ENCODE measurements around the gene FBRS. TPM values are rescaled to one million over a fixed set of nuclear protein-coding genes. Genes with fewer than 3 reads are reported as not detected.

FBRS gene
- total and polyA plus RNA-seq, 2 of the 13 experiments (the other 11 are each of a cell fraction or from before 2014, with no cell fraction given), result 13.7 to 16.2 TPM

DNA sequence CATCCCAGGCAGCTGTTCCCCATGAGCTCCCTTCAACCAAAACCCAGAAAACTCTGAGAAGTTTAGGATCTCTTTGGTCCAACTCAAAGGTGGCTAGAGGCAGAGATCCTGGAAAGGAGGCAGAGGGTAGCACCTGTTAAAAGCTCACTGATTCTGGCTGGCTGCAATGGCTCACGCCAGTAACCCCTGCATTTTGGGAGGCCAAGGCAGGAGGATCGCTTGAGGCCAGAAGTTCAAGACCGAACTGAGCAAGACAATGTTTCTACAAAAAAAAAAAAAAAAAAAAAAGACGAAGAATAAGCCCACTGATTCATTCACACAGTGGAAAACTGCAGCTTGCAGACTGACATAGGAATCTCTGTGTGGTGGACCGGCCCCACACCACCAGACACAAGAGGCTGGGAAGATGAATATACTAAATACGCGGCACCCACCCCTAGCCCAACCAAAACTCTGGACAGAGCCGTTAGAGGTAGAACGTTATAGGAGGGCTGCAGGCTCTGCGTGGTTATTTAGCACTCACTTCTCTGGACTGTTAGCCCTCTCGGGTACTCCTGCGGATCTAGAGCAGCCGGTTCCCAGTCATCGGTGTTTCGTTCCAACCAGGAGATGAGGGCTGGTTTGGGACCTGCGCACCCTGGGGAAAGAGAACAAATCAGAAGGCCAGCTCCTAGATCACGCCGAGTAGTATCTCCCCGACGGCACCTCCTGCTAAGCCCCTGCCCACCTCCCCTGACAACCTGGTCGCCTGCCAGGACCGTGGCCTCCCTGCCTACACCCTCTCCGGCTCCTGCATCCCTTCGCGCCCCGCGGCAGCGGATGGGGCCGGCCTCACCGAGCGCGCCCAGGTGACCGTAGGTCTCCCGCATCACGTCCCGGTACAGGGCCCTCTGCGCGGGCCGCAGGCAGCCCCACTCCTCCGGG lies 49.0 kb upstream of the FBRS start (continued):
- TF ChIP-seq, protein P1, sequence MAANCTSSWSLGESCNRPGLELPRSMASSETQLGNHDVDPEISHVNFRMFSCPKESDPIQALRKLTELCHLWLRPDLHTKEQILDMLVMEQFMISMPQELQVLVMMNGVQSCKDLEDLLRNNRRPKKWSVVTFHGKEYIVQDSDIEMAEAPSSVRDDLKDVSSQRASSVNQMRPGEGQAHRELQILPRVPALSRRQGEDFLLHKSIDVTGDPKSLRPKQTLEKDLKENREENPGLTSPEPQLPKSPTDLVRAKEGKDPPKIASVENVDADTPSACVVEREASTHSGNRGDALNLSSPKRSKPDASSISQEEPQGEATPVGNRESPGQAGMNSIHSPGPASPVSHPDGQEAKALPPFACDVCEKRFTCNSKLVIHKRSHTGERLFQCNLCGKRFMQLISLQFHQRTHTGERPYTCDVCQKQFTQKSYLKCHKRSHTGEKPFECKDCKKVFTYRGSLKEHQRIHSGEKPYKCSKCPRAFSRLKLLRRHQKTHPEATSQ (CRISPR knock-in tag; IDR thresholded peaks at IDR 0.05; ENCODE audit: borderline replicate concordance), result no peak
- TF ChIP-seq TSC22D2 (CRISPR knock-in tag; IDR thresholded peaks at IDR 0.05; ENCODE audit: borderline replicate concordance), result no peak
- no peak for TF ChIP-seq HES4 (CRISPR knock-in tag; IDR thresholded peaks at IDR 0.05; ENCODE audit: borderline replicate concordance)
- no peak for TF ChIP-seq ZNF530 (CRISPR knock-in tag; IDR thresholded peaks at IDR 0.05; ENCODE audit: low read depth)
- no peak for TF ChIP-seq KLF15 (CRISPR knock-in tag; IDR thresholded peaks at IDR 0.05; ENCODE audit: borderline replicate concordance)
- no peak for TF ChIP-seq SP5 (CRISPR knock-in tag; IDR thresholded peaks at IDR 0.05; ENCODE audit: borderline replicate concordance, low read depth)
- no peak for TF ChIP-seq RFX3 (CRISPR knock-in tag; IDR thresholded peaks at IDR 0.05)
- TF ChIP-seq PCBP1 (IDR thresholded peaks at IDR 0.05; ENCODE audit: borderline replicate concordance, low read depth, low read length), result no peak
- TF ChIP-seq, protein P2, sequence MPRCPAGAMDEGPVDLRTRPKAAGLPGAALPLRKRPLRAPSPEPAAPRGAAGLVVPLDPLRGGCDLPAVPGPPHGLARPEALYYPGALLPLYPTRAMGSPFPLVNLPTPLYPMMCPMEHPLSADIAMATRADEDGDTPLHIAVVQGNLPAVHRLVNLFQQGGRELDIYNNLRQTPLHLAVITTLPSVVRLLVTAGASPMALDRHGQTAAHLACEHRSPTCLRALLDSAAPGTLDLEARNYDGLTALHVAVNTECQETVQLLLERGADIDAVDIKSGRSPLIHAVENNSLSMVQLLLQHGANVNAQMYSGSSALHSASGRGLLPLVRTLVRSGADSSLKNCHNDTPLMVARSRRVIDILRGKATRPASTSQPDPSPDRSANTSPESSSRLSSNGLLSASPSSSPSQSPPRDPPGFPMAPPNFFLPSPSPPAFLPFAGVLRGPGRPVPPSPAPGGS (CRISPR knock-in tag; IDR thresholded peaks at IDR 0.05), result no peak
- TF ChIP-seq, protein P3, sequence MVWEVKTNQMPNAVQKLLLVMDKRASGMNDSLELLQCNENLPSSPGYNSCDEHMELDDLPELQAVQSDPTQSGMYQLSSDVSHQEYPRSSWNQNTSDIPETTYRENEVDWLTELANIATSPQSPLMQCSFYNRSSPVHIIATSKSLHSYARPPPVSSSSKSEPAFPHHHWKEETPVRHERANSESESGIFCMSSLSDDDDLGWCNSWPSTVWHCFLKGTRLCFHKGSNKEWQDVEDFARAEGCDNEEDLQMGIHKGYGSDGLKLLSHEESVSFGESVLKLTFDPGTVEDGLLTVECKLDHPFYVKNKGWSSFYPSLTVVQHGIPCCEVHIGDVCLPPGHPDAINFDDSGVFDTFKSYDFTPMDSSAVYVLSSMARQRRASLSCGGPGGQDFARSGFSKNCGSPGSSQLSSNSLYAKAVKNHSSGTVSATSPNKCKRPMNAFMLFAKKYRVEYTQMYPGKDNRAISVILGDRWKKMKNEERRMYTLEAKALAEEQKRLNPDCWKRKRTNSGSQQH (CRISPR knock-in tag; IDR thresholded peaks at IDR 0.05; ENCODE audit: low read depth), result 0 out of 2 replicates have a peak, but pooled peaks have one; percentile 32
- TF ChIP-seq ZNF431 (CRISPR knock-in tag; IDR thresholded peaks at IDR 0.05; ENCODE audit: borderline replicate concordance, low read depth), result no peak
- TF ChIP-seq, protein P4, sequence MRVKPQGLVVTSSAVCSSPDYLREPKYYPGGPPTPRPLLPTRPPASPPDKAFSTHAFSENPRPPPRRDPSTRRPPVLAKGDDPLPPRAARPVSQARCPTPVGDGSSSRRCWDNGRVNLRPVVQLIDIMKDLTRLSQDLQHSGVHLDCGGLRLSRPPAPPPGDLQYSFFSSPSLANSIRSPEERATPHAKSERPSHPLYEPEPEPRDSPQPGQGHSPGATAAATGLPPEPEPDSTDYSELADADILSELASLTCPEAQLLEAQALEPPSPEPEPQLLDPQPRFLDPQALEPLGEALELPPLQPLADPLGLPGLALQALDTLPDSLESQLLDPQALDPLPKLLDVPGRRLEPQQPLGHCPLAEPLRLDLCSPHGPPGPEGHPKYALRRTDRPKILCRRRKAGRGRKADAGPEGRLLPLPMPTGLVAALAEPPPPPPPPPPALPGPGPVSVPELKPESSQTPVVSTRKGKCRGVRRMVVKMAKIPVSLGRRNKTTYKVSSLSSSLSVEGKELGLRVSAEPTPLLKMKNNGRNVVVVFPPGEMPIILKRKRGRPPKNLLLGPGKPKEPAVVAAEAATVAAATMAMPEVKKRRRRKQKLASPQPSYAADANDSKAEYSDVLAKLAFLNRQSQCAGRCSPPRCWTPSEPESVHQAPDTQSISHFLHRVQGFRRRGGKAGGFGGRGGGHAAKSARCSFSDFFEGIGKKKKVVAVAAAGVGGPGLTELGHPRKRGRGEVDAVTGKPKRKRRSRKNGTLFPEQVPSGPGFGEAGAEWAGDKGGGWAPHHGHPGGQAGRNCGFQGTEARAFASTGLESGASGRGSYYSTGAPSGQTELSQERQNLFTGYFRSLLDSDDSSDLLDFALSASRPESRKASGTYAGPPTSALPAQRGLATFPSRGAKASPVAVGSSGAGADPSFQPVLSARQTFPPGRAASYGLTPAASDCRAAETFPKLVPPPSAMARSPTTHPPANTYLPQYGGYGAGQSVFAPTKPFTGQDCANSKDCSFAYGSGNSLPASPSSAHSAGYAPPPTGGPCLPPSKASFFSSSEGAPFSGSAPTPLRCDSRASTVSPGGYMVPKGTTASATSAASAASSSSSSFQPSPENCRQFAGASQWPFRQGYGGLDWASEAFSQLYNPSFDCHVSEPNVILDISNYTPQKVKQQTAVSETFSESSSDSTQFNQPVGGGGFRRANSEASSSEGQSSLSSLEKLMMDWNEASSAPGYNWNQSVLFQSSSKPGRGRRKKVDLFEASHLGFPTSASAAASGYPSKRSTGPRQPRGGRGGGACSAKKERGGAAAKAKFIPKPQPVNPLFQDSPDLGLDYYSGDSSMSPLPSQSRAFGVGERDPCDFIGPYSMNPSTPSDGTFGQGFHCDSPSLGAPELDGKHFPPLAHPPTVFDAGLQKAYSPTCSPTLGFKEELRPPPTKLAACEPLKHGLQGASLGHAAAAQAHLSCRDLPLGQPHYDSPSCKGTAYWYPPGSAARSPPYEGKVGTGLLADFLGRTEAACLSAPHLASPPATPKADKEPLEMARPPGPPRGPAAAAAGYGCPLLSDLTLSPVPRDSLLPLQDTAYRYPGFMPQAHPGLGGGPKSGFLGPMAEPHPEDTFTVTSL (CRISPR knock-in tag; IDR thresholded peaks at IDR 0.05; ENCODE audit: borderline replicate concordance), result no peak
- TF ChIP-seq TBP (CRISPR knock-in tag; IDR thresholded peaks at IDR 0.05), result no peak
- TF ChIP-seq, protein P5, sequence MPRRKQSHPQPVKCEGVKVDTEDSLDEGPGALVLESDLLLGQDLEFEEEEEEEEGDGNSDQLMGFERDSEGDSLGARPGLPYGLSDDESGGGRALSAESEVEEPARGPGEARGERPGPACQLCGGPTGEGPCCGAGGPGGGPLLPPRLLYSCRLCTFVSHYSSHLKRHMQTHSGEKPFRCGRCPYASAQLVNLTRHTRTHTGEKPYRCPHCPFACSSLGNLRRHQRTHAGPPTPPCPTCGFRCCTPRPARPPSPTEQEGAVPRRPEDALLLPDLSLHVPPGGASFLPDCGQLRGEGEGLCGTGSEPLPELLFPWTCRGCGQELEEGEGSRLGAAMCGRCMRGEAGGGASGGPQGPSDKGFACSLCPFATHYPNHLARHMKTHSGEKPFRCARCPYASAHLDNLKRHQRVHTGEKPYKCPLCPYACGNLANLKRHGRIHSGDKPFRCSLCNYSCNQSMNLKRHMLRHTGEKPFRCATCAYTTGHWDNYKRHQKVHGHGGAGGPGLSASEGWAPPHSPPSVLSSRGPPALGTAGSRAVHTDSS (CRISPR knock-in tag; conservative IDR thresholded peaks at IDR 0.05), result no peak
- TF ChIP-seq, protein P6, sequence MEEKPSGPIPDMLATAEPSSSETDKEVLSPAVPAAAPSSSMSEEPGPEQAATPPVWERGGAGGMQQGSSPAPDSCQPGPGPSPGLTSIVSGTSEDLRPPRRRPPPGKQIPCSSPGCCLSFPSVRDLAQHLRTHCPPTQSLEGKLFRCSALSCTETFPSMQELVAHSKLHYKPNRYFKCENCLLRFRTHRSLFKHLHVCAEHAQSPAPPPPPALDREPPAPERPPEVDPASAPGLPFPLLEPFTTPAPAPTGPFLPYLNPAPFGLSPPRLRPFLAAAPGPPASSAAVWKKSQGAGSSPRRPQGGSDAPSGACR (CRISPR knock-in tag; IDR thresholded peaks at IDR 0.05), result no peak
